HG03135 (cell line): ENCODE results near the gene ELANE.

Experiments
- ATAC-seq: cut with Tn5 transposase; IDR thresholded peaks from one replicate; pipeline ENCODE4 v1.9.1; 2021; ENCODE audit warnings: mild to moderate bottlenecking, moderate library complexity; ENCODE audit not compliant: unreplicated experiment

ELANE gene

GRCh38 chr19:852136-853013 lies at the start of gene ELANE:
ELANE (plus strand) TSS chr19:852303; CDS start chr19:852329, 26 bp downstream.
- no peak for ATAC-seq

GRCh38 chr19:802498-803098 lies 49.5 kb upstream of the ELANE start:
- no peak for ATAC-seq

- no peak for ATAC-seq
These were observed 49.0 kb upstream of the ELANE start for GRCh38 chr19:803099-803561.

DNA sequence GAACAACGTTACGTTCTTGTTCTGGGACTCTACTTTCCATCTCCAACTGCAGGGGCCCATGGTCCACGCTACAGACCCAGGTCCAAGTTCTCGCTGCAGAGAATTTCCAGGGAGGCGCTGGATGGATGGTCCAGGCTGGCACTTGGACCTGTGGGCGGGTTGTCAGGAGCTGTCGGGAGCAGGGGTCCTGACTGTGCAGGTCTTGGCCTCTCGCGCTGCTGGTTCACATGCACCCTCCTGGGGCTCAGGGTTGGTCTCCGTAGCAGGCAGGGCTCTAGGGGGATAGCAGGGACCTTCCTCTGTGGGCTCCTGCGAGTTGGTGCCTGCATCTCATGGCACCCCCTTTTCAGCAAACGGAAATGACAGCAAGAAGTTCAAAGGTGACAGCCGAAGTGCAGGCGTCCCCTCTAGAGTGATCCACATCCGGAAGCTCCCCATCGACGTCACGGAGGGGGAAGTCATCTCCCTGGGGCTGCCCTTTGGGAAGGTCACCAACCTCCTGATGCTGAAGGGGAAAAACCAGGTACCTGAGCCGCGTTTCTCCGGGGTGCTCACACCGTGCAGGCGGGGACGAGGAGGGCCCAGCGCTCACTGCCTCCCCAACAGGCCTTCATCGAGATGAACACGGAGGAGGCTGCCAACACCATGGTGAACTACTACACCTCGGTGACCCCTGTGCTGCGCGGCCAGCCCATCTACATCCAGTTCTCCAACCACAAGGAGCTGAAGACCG lies 48.3 kb upstream of the ELANE start:
- ATAC-seq, result no peak

GRCh38 chr19:804419-805165 lies 47.5 kb upstream of the ELANE start:
- no peak for ATAC-seq

DNA sequence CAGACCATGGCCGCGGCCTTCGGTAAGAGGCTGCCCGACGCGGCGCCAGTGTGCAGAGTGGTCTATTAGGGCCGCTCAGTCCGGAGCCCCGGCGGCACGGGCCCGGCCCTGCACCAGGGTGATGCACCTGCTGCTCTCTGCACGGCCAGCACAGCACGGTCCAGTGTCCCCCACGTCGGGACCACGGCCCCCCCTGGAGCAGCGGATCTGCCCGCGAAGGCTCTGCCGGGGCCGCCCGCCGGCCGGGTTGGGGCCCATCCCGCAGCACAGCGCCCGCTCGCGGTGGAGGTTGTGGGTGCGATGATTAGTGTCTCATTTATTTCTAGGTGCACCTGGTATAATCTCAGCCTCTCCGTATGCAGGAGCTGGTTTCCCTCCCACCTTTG lies 46.9 kb upstream of the ELANE start:
- ATAC-seq, result no peak

DNA sequence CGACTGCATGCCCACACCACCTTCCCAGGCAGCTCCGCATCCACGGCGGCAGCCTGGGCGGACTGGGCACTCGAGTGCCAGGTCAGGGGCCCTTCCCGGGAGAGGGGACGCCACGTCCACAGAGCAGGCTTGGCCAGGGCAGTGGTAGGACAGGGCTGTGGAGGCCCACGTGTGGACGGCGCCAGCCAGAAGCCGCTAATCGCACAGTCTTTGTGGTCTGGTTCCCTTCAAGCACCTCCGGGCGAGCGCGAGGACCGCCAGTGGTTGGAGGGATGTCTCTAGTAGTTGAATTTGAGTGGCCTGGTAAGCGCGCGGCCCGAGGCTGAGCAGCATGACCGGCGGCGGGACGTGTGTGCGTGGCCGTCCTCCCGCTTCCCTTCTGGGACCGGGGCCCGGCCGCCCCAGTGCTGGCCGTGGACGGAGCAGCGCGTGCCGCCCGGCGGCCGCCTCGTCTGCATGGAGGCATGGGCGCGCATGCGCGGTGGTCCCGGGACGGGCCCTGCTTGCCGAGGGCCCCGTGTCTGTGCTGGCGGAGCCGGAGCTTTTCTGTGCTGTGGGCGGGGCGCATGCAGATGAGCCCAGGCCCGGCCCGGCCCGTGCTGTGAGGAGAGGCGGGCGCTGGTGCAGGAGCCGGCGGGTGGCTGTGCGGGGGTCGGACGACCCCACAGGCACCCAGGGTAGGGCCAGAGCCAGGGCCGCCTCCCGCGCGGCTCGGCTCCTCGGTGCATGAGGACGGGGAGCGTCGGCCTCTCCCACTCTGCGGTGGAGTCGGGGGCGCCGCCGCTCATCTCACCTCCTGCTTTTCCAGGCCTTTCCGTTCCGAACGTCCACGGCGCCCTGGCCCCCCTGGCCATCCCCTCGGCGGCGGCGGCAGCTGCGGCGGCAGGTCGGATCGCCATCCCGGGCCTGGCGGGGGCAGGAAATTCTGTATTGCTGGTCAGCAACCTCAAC lies 46.2 kb upstream of the ELANE start:
- ATAC-seq, result no peak

- ATAC-seq, result no peak
These were observed 45.2 kb upstream of the ELANE start for GRCh38 chr19:806815-807421.

GRCh38 chr19:807627-808422 lies 44.3 kb upstream of the ELANE start:
- ATAC-seq, result no peak

GRCh38 chr19:808423-808775 lies 43.7 kb upstream of the ELANE start:
- ATAC-seq, result no peak

DNA sequence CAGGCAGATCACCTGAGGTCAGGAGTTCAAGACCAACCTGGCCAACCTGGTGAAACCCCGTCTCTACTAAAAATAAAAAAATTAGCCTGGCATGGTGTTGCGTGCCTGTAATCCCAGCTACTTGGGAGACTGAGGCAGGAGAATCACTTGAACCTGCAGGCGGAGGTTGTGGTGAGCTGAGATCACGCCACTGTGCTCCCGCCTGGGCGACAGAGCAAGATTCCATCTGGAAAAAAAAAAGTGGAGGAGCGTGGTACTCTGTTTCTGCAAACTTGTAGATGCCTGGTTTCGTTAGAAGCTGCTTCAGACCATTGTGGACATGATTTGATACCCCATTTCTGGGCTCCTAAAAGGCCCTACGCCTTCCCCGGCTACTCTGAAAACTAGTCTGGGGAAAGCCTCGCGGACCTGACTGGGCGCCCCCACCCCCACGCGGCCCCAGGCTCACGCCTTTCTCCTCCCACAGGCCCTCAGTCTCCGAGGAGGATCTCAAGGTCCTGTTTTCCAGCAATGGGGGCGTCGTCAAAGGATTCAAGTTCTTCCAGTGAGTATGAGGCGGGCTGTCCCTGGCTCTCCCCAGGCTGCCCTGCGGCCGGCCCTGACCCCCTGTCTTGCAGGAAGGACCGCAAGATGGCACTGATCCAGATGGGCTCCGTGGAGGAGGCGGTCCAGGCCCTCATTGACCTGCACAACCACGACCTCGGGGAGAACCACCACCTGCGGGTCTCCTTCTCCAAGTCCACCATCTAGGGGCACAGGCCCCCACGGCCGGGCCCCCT lies 41.8 kb upstream of the ELANE start:
- no peak for ATAC-seq

DNA sequence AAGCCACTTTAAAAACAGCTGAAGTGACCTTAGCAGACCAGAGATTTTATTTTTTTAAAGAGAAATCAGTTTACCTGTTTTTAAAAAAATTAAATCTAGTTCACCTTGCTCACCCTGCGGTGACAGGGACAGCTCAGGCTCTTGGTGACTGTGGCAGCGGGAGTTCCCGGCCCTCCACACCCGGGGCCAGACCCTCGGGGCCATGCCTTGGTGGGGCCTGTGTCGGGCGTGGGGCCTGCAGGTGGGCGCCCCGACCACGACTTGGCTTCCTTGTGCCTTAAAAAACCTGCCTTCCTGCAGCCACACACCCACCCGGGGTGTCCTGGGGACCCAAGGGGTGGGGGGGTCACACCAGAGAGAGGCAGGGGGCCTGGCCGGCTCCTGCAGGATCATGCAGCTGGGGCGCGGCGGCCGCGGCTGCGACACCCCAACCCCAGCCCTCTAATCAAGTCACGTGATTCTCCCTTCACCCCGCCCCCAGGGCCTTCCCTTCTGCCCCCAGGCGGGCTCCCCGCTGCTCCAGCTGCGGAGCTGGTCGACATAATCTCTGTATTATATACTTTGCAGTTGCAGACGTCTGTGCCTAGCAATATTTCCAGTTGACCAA lies 41.1 kb upstream of the ELANE start:
- no peak for ATAC-seq

DNA sequence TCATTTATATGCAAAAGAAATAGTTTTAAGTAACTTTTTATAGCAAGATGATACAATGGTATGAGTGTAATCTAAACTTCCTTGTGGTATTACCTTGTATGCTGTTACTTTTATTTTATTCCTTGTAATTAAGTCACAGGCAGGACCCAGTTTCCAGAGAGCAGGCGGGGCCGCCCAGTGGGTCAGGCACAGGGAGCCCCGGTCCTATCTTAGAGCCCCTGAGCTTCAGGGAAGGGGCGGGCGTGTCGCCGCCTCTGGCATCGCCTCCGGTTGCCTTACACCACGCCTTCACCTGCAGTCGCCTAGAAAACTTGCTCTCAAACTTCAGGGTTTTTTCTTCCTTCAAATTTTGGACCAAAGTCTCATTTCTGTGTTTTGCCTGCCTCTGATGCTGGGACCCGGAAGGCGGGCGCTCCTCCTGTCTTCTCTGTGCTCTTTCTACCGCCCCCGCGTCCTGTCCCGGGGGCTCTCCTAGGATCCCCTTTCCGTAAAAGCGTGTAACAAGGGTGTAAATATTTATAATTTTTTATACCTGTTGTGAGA lies 40.5 kb upstream of the ELANE start:
- no peak for ATAC-seq

- ATAC-seq, result no peak
These were observed 39.9 kb upstream of the ELANE start for GRCh38 chr19:812049-812746.

GRCh38 chr19:812747-813218 lies 39.3 kb upstream of the ELANE start:
- no peak for ATAC-seq
